Fibroblast of mammary gland (primary cell): ENCODE measurements around the gene COA5.

Source experiments
- DNase-seq: peaks from one replicate; pipeline ENCODE4 v3.0.0-alpha.2; 2010; ENCODE audit warnings: low read depth
- H3K4me3 ChIP-seq: 2 replicates; pipeline ENCODE4 v1.5.1; 2011; ENCODE audit warnings: low read depth, mild to moderate bottlenecking, low read length, moderate library complexity; ENCODE audit not compliant: control insufficient read depth
- TF ChIP-seq, protein P1 (sequence below): conservative IDR thresholded peaks from 2 replicates; pipeline ENCODE4 v1.5.1; 2011; ENCODE audit warnings: low read depth, low read length, inconsistent platforms; ENCODE audit not compliant: control insufficient read depth, insufficient read depth

The COA5 gene

DNA sequence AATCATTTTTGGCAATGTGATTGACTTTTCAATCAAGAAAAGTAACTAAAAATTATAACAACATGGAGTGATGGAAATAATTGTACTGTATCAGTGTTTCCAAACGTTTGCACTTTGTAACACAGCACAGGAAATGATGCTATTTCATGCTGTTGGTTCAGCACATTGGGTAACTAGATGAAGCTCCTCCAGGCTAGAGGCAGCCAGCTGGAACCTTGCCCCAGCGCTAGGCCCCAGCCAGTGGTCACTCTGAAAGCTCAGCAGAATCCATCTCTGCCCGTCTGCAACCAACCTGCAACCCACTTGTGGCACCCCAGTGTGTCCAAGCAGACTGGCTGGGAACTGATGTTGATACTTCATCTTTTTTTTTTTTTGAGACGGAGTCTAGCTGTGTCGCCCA lies 15.3 kb upstream of the COA5 start:
- peak; percentile 71 for DNase-seq
- H3K4me3 ChIP-seq: no peak overlapping the region
- TF ChIP-seq, protein P1, sequence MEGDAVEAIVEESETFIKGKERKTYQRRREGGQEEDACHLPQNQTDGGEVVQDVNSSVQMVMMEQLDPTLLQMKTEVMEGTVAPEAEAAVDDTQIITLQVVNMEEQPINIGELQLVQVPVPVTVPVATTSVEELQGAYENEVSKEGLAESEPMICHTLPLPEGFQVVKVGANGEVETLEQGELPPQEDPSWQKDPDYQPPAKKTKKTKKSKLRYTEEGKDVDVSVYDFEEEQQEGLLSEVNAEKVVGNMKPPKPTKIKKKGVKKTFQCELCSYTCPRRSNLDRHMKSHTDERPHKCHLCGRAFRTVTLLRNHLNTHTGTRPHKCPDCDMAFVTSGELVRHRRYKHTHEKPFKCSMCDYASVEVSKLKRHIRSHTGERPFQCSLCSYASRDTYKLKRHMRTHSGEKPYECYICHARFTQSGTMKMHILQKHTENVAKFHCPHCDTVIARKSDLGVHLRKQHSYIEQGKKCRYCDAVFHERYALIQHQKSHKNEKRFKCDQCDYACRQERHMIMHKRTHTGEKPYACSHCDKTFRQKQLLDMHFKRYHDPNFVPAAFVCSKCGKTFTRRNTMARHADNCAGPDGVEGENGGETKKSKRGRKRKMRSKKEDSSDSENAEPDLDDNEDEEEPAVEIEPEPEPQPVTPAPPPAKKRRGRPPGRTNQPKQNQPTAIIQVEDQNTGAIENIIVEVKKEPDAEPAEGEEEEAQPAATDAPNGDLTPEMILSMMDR: no peak

DNA sequence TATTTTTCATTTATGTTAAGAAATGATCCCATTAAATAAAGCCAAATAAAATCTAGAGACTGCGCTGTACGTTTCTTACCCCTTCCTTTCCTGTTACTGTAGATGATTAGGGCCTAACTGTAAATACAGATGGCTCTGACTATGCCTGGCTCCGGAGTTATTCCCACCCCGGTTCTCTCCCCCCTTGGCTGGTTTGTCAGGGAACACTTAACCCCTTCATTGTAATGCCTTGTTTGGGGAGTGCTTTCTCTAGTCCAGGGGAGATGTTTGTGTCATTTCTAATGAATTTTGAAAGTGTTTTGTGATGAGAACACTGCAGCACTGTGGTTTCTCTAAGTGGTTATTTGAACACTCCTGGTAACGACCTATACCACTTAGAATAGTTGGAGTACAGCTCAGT lies 8.8 kb upstream of the COA5 start:
- TF ChIP-seq, protein P1: no peak
- no peak for DNase-seq
- H3K4me3 ChIP-seq: no peak overlapping the region

DNA sequence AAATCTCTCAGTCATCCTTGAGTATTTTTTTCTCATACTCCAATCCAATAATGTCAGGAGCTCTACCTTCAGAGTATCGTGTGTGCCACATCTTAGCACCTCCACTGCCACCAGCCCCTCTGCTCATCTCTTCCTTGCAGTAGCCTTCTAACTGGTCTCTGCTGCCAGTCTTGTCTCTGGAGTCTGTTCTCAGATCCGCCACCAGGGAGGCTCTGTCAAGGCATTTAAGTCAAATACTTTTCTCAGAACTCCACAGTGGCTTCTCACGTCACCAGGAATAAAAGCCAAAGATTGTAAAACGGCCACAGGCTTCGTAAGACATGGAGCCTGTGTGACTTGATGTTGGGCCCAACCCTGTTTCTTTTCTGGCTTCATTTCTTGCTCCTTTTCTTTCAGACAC lies 7.2 kb upstream of the COA5 start:
- DNase-seq: no peak
- no peak overlapping the region for H3K4me3 ChIP-seq
- TF ChIP-seq, protein P1: no peak

DNA sequence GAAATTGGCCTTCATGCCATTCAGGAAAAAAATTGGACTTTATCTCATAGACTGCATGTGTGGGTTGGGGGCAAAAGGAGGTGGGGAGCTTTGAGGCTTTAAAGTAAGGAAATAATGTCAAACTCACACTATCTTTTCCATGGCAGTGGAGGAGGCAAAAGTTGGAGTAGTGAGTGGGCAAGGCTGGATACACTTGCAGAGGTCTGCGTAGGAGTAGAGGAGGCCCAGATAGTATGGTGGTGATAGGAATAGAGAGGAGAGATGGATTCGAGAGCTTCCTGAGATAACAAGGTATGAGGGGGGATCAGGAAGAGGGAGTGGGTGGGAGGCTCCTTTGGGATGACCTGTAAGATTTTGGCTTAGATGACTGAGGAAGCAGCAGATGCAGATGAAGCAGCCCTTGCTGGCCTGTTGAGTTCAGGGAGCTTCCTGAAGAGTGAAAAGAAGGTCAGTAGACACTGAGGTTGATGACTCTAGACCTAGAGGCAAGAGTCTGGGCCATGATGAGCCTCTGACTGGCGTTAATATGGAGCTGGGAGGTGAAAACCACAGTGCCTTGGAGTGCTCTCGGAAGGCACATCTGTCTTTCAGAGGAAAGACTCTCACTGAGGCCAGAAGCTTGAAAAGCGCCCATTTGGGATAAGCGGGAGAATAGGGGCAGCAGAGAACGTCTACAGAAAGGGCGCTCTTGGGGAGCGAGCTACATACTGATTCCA lies 5.9 kb upstream of the COA5 start:
- H3K4me3 ChIP-seq: no peak overlapping the region
- no peak for DNase-seq
- TF ChIP-seq, protein P1: no peak

DNA sequence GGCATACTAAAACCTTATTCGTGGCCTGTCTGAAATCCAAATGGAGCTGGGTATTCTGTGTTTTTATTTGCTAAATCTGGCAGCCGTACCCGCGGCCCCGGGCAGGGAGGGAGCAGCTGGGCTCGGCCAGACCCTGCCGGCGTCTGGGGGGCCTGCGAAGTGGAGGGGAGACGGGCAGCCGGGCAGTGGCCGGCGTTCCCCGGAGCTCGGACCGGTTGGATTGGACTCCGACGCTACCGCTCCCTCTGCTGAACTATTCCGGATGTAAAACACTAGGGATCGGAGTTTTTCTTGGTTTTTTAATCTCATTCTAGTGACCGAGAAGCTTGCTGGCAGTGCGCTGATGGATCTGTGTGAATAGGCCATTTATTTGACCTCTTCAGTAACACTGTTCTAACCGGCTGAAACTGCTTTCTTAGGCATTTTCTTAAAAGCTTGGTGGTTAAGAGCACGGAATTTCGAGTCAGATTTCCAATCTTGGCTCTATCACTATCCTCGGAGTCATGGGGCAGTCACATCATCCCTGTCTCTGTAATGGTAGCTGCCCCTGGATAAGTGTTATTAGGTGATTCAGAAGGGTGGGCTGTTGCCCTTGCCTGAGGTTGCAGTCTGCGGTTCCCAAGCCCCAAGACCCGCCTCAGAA lies 771 bp upstream of the COA5 start:
- TF ChIP-seq, protein P1: no peak
- peak; percentile 63 for DNase-seq
- peak overlapping the region; percentile 85 for H3K4me3 ChIP-seq

DNA sequence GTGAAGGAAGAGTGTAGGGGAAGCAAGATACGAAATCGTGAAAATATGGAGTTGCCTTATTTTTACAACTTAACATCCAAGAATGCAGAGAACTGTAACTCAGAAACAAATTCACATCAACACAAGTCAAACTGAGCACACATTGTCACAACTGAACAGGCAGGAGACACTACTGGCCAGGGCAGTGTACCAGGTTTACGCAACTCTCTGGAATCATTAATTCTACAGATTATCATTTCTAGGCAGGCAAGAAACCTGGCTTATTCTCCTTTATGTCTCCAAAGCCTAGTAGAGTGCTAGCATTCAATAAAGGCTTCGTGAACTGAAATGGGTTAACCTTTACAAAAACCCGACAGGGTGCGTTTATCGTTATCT lies 584 bp downstream of the COA5 start:
- peak; percentile 31 for DNase-seq

More for the DNA sequence above, 584 bp downstream of the COA5 start:
- TF ChIP-seq, protein P1: no peak
- peak overlapping the region; percentile 85 for H3K4me3 ChIP-seq
